Ovary (tissue), 3 donors: ENCODE data around the gene DCAF8.

ENCODE experiments used
- CTCF ChIP-seq, 3 donors: fragments of 450-650 bp in 2 of 3; fragments of 200-600 bp in 1 of 3; IDR thresholded peaks; one replicate each; pipeline versions ENCODE4 v1.5.1 to v1.8.0; 2016 to 2022; ENCODE audit warnings: antibody characterized with exemption in 3 of 3, mild to moderate bottlenecking in 1 of 3
- EP300 ChIP-seq: sonication (generic); formaldehyde crosslinking; IDR thresholded peaks from one replicate; pipeline ENCODE4 v1.6.1; 2017; ENCODE audit warnings: antibody characterized with exemption
- donor health status: DM: no; HTN: no; CAD: no.

GRCh38 chr1:160239582-160240299 lies 22.6 kb downstream of the DCAF8 start:
- no peak for TF ChIP-seq EP300
- no peak for TF ChIP-seq CTCF (IDR thresholded peaks at IDR 0.05)
